GM18520 (cell line): Measurements from ENCODE around the gene POR.
A peak's percentile ranks its signal among the peaks of the same experiment; 100 is the strongest.
"Not testable (repeated sequence)": the region's sequence is repeated elsewhere in the genome, so short reads cannot be mapped to it uniquely, and the experiment has no call there.

Experiments used
- ATAC-seq: cut with Tn5 transposase; IDR thresholded peaks from one replicate; pipeline ENCODE4 v1.9.1; 2021; ENCODE audit not compliant: unreplicated experiment

POR gene

DNA sequence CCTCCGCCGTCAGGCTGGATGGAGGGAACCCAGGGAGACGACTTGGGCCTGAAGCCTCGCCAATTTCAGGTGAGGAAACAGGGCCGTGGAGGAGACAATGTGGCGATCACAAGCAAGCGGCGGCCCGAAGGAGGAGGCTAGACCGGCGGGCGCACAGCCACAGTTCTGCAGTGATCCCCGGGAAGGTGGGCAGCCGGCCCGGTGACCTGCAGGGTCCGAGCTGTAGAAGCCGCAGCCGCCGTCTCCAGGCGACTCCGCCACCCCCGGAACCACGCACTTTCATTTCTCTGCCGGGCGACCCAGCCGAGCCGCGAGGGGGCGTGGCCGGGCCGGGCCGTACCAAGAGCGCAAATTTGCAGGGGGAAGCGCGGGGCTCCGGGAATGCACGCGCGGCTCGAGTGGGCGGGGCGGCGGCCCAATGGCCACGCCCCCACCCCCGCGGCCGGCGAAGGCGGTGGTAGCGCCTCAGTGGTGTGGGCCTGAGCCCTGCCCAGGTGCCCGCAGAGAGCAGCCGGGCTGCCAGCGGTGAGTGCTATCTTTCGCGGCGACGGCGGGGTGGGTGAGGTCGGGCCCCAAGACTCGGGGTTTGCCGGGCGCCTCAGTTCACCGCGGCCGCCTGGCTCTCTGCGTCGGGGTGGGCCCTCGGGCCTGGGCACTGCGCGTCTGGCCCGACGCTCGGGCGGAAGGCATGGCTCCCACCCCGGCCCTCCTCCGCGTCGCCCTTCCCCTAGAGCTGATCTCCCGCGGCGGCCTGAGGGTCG lies at the start of gene POR:
POR (plus strand) TSS at position 501 of the 761 bp plus-strand sequence. CDS start 38,847 bp downstream, outside the sequence.
- ATAC-seq, result peak; percentile 72

DNA sequence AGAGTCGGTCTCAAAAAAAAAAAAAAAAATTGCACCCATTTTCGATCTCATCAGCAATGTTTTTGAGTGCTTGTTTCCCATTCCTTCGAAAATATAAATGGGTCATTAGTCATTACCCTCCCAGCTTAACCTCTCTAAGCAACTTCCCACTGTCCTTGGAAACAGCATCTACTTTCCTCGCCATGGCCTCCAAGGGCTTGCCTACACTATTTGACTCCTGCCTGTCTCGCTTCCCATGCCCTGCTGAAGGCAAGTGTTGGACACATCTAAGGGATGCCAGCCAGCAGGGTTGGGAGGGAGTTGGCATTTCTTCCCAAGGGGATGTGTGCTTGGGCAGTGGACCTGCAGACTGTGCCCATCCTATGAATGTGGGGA lies 48.9 kb upstream of the POR start:
- ATAC-seq, result no peak

DNA sequence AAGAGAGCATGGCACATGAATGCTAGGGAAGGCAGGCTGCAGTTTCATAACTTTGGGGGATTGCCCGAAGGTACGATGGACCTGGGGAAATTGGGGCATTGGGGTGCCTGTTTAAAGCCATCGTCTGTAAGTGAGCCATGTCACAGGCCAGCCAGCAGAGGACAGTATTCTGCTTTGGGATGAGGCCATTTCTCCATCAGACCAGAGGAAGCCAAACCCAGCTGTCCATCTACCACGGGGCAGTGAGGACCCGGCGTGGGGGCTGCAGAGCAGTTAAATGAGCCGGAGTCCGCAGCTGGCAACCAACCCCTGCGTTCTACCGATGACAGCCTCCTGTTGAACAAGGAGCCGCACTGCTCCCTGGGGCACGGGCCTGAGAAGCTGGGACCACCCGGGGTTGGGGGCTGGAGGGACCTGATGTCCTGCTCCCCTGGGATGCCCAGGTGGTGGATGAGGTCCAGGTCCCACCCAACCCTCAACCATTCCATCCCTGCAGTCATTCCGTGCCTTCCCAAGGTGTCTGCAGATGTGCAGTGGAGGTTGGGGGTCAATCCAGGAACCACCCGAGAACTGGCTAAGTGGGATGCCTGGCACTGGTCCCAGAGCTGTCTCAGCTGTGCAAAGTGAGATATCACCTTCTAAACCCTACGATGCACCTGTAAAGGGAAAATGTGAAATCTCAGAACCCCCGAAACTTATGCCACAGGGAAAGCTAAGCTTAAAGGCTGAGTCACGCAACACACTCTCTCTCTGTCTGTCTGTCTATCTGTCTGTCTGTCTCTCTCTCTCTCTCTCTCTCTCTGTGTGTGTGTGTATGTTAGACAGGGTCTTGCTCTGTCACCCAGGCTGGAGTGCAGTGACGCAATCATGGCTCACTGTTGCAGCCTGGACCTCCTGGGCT lies 48.2 kb upstream of the POR start:
- ATAC-seq, result no peak

DNA sequence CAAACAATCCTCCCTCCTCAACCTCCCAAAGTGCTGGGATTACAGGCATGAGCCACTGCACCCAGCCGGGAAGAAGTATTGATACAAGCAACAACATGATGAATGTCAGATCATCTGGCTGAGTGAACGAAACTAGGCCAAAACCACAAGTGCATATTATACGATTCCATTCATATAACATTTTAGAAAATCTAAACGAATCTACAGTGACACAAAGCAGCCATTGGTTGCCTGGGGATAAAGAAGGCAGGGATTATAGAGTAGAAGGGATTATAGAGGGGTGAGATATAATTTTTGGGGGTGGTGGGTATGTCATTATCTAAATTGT lies 47.6 kb upstream of the POR start:
- no peak for ATAC-seq

DNA sequence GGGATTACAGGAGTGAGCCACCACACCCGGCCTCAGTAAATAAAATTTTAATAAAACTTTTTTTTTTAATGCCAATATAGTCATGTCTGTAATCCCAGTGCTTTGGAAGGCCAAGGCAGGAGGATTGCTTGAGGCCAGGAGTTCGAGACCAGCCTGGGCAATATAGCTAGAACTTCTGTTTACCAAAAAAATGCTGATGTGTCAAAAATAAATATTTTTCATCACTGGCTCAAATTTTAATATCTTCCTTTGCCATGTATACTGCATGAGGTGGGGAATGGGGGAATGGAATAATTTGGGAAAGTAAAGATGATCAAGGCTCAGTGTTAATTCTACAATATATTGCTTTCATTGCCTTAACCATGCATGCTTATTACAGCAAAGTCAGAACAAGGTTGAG lies 46.8 kb upstream of the POR start:
- no peak for ATAC-seq

DNA sequence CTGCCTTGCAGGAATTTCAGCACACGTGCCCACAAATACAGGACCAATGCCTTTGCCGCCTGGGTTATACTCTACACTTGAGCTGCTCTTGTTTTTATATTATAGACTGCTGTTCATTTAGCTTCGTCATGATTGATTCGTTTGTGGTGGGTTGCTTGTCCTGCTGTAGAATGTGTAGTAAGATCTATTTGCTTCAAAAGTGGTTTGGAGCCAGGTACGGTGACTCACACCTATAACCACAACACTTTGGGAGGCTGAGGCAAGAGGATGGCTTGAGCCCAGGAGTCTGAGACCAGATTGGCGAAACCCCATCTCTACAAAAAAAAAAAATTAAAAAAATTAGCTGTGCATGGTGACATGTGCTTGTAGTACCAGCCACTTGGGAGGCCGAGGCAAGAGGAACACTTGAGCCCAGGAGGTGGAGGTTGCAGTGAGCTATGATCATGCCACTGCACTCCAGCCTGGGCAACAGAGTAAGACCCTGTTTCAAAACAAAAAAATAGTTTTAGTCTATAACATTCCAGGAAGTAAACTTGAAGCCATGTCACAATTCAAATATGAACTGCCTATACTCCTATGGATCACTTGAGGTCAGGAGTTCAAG lies 45.1 kb upstream of the POR start:
- ATAC-seq, result no peak

DNA sequence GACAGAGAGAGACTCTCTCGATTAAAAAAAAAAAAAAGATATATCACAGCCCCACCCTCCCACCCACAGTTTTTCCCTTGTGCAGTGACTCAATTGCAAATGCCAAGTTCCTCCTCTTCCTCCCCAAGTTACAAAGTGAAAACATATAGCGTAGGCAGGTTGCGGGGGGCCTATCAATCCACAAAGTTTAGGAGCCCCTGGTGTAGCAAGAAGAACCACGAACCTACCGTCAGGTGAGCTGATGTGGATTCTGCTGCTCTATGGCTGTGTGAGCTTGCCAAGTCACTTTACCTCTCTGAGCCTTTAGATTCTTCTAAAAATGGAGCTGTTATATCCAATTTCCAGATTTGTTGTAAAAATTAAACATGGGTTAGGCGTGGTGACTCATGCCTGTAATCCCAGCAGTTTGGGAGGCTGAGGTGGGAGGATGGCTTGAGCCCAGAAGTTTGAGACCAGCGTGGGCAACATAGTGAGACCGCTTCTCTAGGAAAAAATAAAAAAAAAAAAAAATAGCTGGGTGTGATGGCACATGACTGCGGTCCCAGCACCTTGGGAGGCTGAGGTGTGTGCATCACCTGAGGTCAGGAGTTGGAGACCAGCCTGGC lies 44.3 kb upstream of the POR start:
- ATAC-seq, result no peak

DNA sequence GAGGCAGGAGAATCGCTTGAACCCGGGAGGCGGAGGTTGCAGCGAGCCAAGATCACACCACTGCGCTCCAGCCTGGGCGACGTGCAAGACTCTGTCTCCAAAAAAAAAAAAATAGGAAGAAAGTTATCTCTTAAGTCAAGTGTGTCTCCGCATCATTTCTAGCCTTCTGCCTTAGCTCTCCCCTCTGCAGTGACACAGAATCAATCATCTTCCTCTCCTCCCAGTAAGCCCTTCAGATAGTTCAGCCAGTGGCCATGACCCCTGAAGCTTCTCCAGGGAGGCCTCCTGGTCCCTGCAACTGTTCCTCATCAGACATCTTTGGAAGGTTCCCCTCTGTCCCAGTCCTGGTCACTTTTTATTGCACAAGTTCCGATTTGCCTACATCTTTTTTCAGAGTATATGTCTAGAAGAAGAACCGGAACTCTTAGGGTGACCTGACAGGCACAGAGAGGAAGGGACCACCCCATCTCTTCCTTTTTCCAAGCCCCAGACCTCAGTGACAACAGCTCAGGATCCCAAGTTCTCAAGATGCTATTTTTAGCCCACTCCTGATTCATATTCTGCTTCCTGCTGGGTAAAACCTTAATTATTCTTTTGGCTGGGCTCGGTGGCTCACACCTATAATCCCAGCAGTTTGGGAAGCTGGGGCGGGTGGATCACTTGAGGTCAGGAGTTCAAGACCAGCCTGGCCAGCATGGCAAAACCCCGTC lies 42.7 kb upstream of the POR start:
- ATAC-seq, result no peak

DNA sequence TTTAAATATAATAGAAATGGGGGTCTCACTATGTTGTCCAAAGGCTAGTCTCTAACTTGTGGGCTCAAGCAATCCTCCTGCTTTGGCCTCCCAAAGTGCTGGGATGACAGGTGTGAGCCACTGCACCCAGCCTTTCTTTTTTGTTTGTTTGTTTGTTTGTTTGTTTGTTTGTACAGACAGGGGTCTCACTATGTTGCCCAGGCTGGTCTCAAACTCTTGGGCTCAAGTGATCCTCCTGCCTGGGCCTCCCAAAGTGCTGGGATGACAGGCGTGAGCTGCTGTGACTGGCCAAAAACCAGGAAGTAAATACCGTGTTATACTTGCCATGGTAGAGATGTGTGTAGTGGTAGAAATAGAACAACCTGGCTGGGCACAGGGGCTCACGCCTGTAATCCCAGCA lies 40.8 kb upstream of the POR start:
- ATAC-seq, result not testable (repeated sequence)

DNA sequence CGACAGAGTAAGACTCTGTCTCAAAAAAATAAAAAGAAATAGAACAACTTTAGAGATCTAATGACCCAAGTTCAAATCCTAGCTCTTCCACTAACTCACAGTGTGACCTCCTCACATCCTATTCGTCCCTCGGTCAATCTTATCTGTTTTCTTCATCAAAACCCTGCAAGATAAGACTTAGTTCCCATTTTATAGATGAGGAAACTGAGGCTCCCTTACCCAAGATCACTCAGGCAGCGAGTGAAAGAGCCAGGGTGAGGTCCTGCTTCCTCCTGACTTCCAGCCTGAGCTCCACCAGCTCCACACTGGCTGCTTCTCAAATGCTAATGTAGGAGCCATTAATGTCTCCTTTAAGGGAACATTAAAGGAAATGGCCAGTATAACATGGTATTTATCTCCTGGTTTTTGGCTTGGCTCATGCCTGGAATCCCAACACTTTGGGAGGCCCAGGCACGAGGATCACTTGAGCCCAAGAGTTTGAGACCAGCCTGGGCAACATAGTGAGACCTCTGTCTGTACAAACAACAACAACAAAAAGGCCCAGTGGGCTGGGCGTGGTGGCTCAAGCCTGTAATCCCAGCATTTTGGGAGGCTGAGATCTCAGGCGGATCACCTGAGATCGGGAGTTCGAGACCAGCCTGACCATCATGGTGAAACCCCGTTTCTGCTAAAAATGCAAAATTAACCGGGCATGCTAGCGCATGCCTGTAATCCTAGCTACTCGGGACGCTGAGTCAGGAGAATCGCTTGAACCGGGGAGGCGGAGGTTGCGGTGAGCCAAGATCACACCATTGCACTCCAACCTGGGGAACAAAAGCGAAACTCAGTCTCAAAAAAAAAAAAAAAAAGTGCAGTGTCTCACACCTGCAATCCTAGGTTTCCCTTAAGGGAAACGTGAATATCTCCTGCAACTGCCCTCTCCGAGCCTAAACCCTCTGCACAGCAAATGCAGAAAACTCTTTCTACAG lies 39.6 kb upstream of the POR start:
- ATAC-seq, result no peak

DNA sequence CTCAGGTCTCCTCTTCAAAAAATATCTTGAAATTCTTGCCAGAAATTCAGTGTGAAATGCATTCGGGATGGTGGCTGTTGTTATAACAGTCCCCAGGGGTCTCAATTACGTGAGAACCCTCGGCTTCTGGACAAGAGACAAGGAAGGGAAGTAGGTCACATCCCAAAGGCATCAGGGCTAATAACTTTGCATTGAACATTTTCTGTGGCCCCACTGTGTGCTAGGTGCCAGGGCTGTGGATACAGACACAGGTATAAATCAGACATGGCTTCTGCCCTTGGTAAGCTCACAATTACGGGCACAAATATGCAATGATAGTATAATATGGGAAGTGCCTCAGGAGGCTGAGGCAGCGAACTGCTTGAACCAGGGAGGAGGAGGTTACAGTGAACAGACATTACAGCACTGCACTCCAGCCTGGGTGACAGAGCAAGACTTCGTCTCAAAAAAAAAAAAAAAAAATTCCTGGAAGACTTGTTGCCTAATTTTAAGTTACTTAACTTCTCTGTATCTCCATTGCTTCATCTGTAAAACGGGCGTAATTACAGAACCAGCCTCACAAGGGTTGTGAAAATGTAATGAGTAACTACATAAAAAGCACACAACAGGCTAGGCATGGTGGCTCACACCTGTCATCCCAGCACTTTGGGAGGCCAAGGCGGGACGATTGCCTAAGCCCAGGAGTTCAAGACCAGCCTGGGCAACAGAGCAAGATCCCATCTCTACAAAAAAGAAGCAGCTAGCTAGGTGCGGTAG lies 38.7 kb upstream of the POR start:
- ATAC-seq, result no peak

DNA sequence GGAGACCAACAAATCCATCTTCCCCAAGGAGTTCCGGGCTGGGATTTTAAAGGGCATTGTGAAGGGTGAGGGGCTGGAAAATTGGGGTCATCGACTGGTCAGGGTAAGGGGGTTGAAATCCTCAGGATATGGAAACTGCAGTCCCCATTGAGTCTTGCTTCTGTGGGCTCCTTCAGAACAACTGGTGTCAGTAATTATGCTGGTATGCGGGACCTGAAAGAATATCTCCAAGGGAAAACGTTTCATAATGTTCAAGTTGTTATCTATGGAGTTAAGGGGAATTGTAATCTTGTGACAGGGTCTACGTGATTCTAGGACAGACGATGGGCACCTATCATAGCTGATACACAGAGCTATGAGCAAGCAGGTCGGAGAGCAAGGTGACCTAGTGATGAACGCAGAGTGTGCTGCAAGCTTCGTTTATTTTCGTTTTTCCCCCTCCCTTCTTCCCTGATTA lies 36.6 kb upstream of the POR start:
- ATAC-seq, result no peak

DNA sequence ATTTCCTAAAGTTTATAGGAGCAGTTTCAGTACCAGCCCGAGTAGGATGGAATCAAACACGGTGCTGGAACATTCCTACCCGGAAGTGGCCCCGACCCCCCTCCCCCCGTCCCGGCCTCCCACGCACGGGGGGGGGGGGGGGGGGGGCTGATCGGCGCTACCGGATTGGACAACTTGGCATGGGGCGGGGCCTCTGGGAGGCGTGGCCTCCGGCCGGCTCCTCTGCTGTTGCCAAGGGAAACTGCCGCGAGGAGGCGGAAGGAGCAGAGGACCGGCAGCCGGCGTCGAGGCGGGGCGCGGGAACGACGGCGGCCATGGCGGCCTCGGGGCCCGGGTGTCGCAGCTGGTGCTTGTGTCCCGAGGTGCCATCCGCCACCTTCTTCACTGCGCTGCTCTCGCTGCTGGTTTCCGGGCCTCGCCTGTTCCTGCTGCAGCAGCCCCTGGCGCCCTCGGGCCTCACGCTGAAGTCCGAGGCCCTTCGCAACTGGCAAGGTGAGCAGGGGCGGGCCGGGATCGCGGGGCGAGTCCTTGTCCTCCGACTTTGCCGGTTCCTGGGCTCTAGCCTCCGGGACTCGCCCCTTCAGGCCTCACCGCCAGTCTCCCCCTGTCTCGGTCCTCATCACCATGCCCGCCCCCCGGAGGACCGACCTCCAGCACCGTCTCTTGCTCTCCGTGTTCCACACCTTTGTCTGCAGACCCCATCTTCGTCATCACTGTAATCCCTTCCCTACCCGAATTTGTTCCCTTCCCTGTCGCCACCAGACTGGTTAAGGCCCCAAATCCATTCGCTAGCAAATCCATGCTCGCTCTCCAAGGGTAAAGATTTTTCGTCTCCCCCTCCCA lies 36.0 kb upstream of the POR start, which contains the start of gene RHBDD2:
RHBDD2 (plus strand) TSS at position 266 of the 843 bp plus-strand sequence; CDS start at position 315, 49 bp downstream.
- peak; percentile 88 for ATAC-seq

DNA sequence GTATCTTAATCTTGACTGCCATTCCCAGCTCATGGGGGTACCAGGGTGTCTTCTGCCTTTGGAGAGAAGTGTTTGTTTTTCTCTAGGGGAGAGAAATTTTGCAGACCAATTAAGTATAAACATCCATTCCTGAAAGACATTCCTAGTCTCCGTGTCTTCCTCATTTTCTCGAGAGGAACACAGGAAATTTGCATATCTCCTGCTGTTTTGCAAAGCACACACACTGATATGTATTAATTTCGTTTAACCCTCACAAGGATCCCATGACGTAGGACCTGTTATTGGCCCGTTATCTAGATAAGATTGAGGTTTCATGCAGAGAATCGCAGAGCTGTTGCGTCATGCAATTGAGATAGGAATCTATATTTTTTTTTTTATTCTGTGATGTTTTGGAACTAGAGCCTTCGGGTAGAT lies 35.2 kb upstream of the POR start:
- no peak for ATAC-seq

DNA sequence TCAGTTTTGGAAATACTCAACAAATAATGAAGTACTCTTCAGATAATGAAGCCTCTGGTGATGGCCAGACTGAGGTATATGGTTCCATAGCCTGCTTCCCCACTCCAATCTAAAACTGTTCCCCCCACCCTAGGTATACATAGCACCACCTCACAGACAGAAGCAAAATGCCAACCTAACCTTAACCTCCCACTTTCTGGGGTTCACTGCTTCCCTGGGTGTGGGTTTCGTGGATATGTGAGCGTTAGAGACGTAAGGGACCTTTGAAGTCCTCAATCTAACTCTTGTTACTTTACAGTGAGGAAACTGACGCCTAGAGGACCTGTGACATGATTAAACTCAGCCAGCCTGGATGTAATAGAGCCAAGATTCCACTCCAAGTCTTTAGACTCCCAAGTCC lies 34.7 kb upstream of the POR start:
- ATAC-seq, result no peak

DNA sequence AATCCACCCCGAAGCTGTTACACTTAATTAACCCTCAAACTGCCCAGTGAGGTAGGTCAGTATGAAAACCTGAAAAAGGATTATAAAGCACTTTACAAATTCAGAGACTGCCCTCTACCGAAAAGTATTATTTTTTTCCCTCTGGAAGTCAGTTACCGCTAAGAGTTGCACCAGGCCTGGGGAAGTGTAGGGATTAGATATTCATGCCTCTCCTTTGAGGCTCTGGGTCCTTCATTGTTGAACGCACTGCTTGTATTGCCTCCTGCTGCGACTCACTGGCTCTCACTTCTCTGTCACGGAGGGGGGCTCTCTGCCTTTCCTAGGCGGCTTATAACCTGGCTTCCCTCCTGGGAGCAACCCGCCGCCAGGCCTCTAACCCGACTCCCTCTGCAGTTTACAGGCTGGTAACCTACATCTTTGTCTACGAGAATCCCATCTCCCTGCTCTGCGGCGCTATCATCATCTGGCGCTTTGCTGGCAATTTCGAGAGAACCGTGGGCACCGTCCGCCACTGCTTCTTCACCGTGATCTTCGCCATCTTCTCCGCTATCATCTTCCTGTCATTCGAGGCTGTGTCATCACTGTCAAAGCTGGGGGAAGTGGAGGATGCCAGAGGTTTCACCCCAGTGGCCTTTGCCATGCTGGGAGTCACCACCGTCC lies 33.4 kb upstream of the POR start:
- ATAC-seq, result no peak

DNA sequence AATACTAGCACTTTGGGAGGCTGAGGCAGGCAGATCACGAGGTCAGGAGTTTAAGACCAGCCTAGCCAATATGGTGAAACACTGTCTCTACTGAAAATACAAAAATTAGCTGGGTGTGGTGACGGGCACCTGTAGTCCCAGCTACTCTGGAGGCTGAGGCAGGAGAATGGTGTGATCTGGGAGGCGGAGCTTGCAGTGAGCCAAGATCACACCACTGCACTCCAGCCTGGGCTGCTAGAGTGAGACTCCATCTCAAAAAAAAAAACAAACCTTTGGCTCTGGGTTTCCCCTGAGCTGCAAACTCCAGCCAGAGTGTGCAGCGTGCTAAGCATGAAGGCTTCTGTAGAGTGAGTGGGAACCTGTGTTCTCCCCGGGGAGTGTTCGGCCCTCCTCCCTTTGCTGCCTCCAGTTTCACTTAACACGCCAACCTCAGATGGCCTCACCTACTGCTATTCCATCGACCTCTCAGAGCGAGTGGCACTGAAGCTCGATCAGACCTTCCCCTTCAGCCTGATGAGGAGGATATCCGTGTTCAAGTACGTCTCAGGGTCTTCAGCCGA lies 31.6 kb upstream of the POR start:
- not testable (repeated sequence) for ATAC-seq
